Measurements from ENCODE around the gene DNAJC19. TPM values are rescaled to one million over a fixed set of nuclear protein-coding genes. Genes with fewer than 3 reads are reported as not detected.

DNAJC19 gene
- total RNA-seq, 4 donors from 2014 or later: 13.5 to 25.2 (median 20.6) TPM

DNA sequence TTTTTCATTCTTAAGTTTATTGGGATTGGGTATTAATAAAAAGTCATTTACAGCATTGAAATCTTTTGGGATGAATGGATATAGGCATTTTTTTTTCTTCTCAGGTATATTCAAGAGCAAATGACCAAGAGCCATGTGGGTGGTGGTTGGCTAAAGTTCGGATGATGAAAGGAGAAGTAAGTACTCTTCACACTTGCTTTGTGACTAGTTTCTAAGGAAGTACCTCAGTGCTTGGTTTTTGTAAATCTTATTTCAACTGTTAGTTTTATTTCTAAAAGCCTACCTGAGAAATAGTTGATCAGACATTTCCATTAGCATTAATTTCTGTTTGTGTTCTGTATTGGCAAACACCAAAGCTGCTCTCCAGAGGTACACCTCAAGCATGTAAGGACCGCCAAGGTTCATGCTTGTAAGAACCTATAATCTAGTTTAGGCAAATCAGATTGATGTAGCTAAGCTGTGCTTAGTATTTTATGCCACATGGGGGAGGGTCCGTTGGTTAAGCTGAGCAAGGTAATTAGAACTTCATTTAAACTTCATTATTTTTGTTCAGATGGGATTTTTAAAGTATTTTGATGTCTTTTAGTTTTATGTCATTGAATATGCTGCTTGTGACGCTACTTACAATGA lies 41.7 kb downstream of the DNAJC19 start:
- WGBS, 2 donors: 80 to 90% methylated on average over 4 of the region's 4 CpGs
- TF ChIP-seq CTCF (IDR thresholded peaks at IDR 0.05) (no peak), POLR2A (IDR thresholded peaks at IDR 0.05) (no peak)
- DNase-seq (ENCODE audit: low spot score in 2 of 2): no peak
- intact Hi-C loops (cut with DNase I; ENCODE audit: low total_unique reads): no loop called here
- H3K4me3 ChIP-seq (ENCODE audit: low read depth, poor library complexity, severe bottlenecking): no peak overlapping the region

DNA sequence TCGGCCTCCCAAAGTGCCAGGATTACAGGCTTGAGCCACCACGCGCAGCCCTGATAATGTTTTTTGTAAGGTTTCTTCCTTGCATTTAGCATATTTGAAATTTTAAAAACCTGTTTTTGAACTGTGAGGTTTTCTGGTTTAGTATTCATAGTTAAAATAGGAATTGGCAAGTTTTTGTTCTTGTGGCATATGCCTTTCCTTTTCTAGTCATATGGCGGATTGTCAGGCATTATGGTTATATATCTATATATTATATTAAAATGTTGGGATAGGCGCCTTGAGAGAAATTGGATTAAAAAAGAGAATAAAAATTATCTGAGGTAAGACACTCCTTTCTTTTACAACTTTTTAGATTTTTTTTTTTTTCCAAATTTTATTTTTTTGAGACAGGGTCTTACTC lies 48.7 kb downstream of the DNAJC19 start:
- intact Hi-C loops (cut with DNase I; ENCODE audit: low total_unique reads): no loop called here
- WGBS, 2 donors: 95 to 99% methylated on average over 5 of the region's 5 CpGs
- TF ChIP-seq POLR2A (IDR thresholded peaks at IDR 0.05) (no peak), CTCF (IDR thresholded peaks at IDR 0.05) (no peak)

GRCh38 chr3:180934638-180935037 lies 54.9 kb downstream of the DNAJC19 start:
- TF ChIP-seq POLR2A (IDR thresholded peaks at IDR 0.05) (no peak), CTCF (IDR thresholded peaks at IDR 0.05) (no peak)
- WGBS, 2 donors: 71 to 80% methylated on average over 1 of the region's 1 CpG
- intact Hi-C loops (cut with DNase I; ENCODE audit: low total_unique reads): no loop called here
- H3K4me3 ChIP-seq (ENCODE audit: low read depth, poor library complexity, severe bottlenecking): no peak overlapping the region
- no peak for DNase-seq (ENCODE audit: low spot score in 2 of 2)

More for the DNA sequence above, 48.7 kb downstream of the DNAJC19 start:
- DNase-seq (ENCODE audit: low spot score in 2 of 2): no peak
- no peak overlapping the region for H3K4me3 ChIP-seq (ENCODE audit: low read depth, poor library complexity, severe bottlenecking)

Other genes starting within 250 kb of the DNAJC19 start
- gene FXR1, start 77.1 kb downstream of the DNAJC19 start, total RNA-seq: 10 to 100 TPM; 57.4 to 94.0 (median 70.7) TPM

Measured in lower leg skin (tissue), 4 donors.